Subcutaneous adipose tissue (tissue), 4 donors: ENCODE measurements around the gene IPCEF1. TPM values are rescaled to one million over a fixed set of nuclear protein-coding genes. Genes with fewer than 3 reads are reported as not detected.

Source experiments
- CTCF ChIP-seq: fragments of 450-650 bp; IDR thresholded peaks from one replicate; pipeline ENCODE4 v1.5.1; 2016; ENCODE audit warnings: low read depth, mild to moderate bottlenecking, control low read depth, antibody characterized with exemption, moderate library complexity
- total RNA-seq, 4 donors: library from RNA; depleted of rRNA; stranded (reverse); fragments of >200 nt; gene quantifications; one replicate each; pipeline ENCODE4 v1.1.0, GENCODE V29; 2016

Gene IPCEF1
- total RNA-seq, 4 donors from 2014 or later, result 0.82 to 2.9 (median 1.5) TPM

GRCh38 chr6:154206996-154207395 lies 149.6 kb downstream of the IPCEF1 start:
- no peak for TF ChIP-seq CTCF

GRCh38 chr6:154206141-154206540 lies 150.5 kb downstream of the IPCEF1 start:
- no peak for TF ChIP-seq CTCF

- TF ChIP-seq CTCF, result no peak
These were observed 153.6 kb downstream of the IPCEF1 start for GRCh38 chr6:154202958-154203357.

- no peak for TF ChIP-seq CTCF
These were observed 154.3 kb downstream of the IPCEF1 start for GRCh38 chr6:154202339-154202738.

- TF ChIP-seq CTCF, result no peak
These were observed 159.3 kb downstream of the IPCEF1 start for GRCh38 chr6:154197196-154197860.

GRCh38 chr6:154196333-154196885 lies 160.2 kb downstream of the IPCEF1 start:
- no peak for TF ChIP-seq CTCF

GRCh38 chr6:154187714-154188113 lies 168.9 kb downstream of the IPCEF1 start:
- TF ChIP-seq CTCF, result no peak
